ENCODE results near the gene METTL23. TPM values are rescaled to one million over a fixed set of nuclear protein-coding genes. Genes with fewer than 3 reads are reported as not detected.

METTL23 gene
- total RNA-seq, 1 experiment from 2014 or later, result 58.7 TPM

DNA sequence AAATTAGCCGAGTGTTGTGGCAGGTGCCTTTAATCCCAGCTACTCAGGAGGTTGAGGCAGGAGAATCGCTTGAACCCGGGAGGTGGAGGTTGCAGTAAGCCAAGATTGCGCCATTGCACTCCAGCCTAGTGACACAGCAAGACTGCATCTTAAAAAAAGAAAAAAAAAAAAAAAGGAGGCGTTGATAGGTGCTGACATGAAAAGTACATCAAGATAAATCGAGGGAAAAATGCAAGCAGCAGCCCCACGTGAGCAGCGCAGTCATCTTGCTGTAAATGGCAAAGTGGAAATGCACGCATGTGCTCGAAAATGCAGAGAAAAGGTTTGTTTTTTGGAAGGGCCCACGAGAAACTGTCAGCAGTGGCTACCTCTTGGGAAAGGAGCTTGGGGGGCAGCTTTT is 36.8 kb upstream of the METTL23 start:
- TF ChIP-seq EZH2phosphoT487 (IDR thresholded peaks at IDR 0.05; ENCODE audit: borderline replicate concordance, low read length) (no peak), EZH2 (IDR thresholded peaks at IDR 0.05; ENCODE audit: low read length, unreplicated experiment) (no peak)
- TF ChIP-seq, protein P1, sequence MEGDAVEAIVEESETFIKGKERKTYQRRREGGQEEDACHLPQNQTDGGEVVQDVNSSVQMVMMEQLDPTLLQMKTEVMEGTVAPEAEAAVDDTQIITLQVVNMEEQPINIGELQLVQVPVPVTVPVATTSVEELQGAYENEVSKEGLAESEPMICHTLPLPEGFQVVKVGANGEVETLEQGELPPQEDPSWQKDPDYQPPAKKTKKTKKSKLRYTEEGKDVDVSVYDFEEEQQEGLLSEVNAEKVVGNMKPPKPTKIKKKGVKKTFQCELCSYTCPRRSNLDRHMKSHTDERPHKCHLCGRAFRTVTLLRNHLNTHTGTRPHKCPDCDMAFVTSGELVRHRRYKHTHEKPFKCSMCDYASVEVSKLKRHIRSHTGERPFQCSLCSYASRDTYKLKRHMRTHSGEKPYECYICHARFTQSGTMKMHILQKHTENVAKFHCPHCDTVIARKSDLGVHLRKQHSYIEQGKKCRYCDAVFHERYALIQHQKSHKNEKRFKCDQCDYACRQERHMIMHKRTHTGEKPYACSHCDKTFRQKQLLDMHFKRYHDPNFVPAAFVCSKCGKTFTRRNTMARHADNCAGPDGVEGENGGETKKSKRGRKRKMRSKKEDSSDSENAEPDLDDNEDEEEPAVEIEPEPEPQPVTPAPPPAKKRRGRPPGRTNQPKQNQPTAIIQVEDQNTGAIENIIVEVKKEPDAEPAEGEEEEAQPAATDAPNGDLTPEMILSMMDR (conservative IDR thresholded peaks at IDR 0.05; ENCODE audit: low read depth, low read length), result no peak
- DNase-seq, result no peak
- H3K36me3 ChIP-seq (ENCODE audit: low read depth, low read length), result no peaks in the 10 kb centered on the region
- no peaks in the 10 kb centered on the region for H3F3A ChIP-seq (ENCODE audit: low read length, unreplicated experiment)
- no peak overlapping the region for H2AFZ ChIP-seq (ENCODE audit: low read length)
- H4K20me1 ChIP-seq (ENCODE audit: low read length), result no peaks in the 10 kb centered on the region
- peaks cover 17% of the 10 kb centered on the region for H3K4me1 ChIP-seq (ENCODE audit: insufficient read depth, low read length)
- no peaks in the 10 kb centered on the region for H3K79me2 ChIP-seq (ENCODE audit: low read length)
- no peak overlapping the region for H3K4me3 ChIP-seq (ENCODE audit: low read length)
- POLR2A ChIA-PET (ENCODE audit: unreplicated experiment), result no interaction called here
- H3K4me2 ChIP-seq (ENCODE audit: low read length), result no peak overlapping the region
- intact Hi-C loops (cut with micrococcal nuclease), result no loop called here
- no peak overlapping the region for H3K27ac ChIP-seq (ENCODE audit: low read length)
- ATAC-seq, result no peak
- H3K27me3 ChIP-seq (ENCODE audit: low read length), result no peaks in the 10 kb centered on the region
- BruUV-seq (replicated peaks), result no TSS peak
- H3K9ac ChIP-seq (ENCODE audit: low read length), result no peak overlapping the region
- no peaks in the 10 kb centered on the region for H3K9me3 ChIP-seq (ENCODE audit: low read length)
- CTCF ChIA-PET, result no interaction called here
- H3K9me2 ChIP-seq (replicated peaks; ENCODE audit: low read length), result no peaks in the 10 kb centered on the region

DNA sequence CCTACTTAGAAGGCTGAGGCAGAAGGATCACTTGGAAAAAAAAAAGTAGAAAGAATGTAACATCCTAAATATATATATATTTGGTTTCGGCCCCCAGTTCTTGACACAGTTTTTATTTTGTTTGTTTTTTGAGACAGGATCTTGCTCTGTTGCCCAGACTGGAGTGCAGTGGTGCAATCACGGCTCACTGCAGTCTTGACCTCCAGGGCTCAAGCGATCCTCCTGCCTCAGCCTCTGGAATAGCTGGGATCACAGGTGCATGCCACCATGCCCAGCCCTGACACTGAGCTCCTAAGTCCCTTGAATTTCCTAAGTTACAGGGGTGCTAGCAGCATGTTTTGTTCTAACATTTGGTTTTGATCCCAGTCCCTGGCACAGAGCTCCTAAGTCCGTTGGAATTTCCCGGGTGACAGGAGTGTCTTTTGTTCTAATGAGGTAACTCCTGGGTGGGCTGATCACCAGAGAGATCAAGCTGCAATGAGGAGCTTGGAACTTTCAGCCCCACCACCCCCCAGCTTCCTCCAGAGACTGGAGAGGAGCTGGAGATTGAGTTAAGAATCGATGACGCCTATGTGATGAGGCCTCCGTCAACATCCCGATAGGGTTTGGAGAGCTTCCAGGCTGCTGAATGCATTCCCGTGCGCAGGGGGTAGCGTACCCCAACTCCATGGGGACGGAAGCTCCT is 35.9 kb upstream of the METTL23 start:
- ChIA-PET POLR2A (ENCODE audit: unreplicated experiment) (interaction anchor here (0.5 kb wide), 1 partner anchor 112 kb away, joined by 3 read pairs; no protein-coding TSS in a partner anchor), CTCF (interaction anchor here (1.8 kb wide), 1 partner anchor 9 kb away, joined by 6 read pairs; no protein-coding TSS in a partner anchor)
- H3K4me3 ChIP-seq (ENCODE audit: low read length), result no peak overlapping the region
- intact Hi-C loops (cut with micrococcal nuclease), result no loop called here
- H4K20me1 ChIP-seq (ENCODE audit: low read length), result no peaks in the 10 kb centered on the region
- no peaks in the 10 kb centered on the region for H3K9me3 ChIP-seq (ENCODE audit: low read length)
- no peak for TF ChIP-seq EZH2phosphoT487 (IDR thresholded peaks at IDR 0.05; ENCODE audit: borderline replicate concordance, low read length)
- TF ChIP-seq, protein P1 (conservative IDR thresholded peaks at IDR 0.05; ENCODE audit: low read depth, low read length), result no peak
- no peak for TF ChIP-seq EZH2 (IDR thresholded peaks at IDR 0.05; ENCODE audit: low read length, unreplicated experiment)
- no peak overlapping the region for H3K4me2 ChIP-seq (ENCODE audit: low read length)
- H3F3A ChIP-seq (ENCODE audit: low read length, unreplicated experiment), result no peaks in the 10 kb centered on the region
- no peaks in the 10 kb centered on the region for H3K27me3 ChIP-seq (ENCODE audit: low read length)
- no peak for ATAC-seq
- no peak for DNase-seq
- no peaks in the 10 kb centered on the region for H3K36me3 ChIP-seq (ENCODE audit: low read depth, low read length)
- H3K27ac ChIP-seq (ENCODE audit: low read length), result no peak overlapping the region
- H3K9ac ChIP-seq (ENCODE audit: low read length), result no peak overlapping the region
- no peak overlapping the region for H2AFZ ChIP-seq (ENCODE audit: low read length)
- BruUV-seq (replicated peaks), result no TSS peak
- H3K9me2 ChIP-seq (replicated peaks; ENCODE audit: low read length), result no peaks in the 10 kb centered on the region
- peaks cover 17% of the 10 kb centered on the region for H3K4me1 ChIP-seq (ENCODE audit: insufficient read depth, low read length)
- H3K79me2 ChIP-seq (ENCODE audit: low read length), result no peaks in the 10 kb centered on the region
